HG03571 (cell line): ENCODE results near the gene DIDO1.
A peak's percentile ranks its signal among the peaks of the same experiment; 100 is the strongest.

Experiments used
- ATAC-seq: cut with Tn5 transposase; IDR thresholded peaks from one replicate; pipeline ENCODE4 v1.9.1; 2021; ENCODE audit not compliant: unreplicated experiment

DIDO1 gene

DNA sequence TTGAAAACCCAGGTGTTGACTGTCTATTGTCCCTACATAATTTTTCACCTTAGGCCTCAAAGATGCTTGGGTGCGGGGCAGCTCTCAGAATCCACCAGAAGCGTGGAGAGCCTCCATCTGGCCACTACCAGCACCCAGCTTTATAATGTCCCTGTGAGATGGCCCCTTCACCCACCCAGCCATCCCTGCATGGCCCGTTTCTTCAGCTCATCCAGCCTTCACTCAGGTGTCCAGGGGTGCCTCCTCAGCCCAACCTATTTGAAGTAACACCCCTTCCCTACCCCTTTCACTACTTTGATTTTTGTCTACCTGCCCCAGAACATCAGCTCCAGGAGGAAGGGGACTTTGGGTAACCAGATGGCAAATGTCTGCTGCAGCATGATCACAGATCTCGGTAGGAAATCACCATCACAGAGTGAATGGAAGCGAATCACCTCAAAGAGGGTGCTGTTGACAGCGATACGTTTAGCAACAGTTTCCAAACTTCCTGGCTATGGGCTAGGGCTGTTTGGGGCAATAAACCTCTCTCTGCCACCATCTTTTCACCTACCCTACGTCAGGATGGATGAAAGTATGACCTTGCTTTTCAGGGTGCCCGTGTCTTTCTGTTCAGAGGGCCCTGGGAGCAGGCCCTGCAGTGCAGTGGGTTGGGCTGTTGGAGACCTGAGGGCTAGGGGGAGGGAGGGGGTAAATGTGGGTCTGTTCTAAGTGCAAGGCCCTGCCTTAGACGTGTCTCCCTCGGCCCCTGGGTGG lies 25.0 kb upstream of the DIDO1 start:
- no peak for ATAC-seq

GRCh38 chr20:62950741-62951140 lies 24.4 kb upstream of the DIDO1 start:
- ATAC-seq = no peak

- ATAC-seq = no peak
Measured at GRCh38 chr20:62949962-62950361, 23.7 kb upstream of the DIDO1 start.

DNA sequence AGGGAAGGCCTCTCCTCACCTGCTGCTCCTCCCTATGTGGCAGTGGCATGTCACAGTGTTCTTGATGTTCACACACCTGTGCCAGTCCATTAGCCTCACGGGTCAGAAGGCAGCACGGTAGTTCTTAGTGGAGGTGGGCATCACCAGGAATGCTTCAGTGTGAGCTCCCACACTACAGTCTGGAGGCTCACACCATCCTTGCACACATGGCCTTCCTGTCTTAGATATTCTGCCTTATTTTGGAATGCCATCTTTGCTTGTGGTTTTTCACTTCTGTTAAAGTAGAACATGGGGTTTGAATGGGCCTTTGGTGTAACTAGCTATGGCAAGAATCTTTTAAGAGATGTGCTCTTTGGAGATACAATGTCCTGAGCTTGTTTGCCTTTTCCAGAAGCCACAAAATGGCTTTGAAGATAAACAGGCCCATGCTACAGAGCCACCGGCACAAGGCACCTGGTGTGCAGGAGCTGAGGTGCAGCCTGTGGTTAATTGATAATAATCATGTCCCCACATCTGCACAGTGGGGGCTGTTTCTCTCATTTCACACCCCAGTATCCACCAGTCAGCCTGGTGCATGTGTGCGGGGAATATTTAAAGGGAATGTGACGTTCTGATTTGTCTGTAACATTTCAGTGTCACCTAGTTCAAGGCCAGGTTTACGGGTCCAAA lies 23.0 kb upstream of the DIDO1 start:
- ATAC-seq = no peak

DNA sequence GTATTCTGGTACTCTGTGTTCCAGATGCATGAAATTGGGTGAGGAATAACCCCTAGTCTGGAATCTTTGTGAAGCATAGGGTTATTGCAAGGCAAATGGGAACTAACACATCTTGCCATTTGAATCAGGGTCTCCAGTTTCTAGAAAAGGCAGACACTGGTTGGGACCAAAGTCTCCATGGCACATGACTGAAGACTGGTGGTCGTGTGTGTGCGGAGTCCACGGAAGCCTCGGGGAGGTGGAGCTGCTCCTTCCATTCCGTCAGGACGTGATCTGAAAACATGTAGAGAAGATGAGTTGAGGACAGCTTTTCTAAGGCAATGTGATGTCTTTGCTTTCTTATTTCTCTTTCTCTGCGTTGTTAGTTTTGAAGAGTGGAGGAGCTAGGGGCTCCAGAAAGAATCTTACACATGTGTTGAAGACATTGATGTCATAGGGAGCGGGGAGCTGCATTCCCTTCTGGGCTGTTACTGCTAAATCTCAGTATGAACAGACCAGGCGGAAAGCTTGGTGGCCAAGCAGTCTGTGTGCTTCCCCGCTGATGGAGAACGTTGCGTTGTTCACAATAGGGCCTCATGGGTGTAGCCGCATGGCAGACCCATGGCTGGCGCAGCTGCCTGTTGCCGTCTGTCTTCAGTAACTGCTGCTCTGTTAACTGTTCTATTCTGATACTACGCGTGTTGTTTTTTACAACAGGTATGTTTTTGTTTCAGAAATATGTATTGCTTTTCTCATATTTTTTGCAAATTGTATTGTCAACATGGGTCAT lies 21.4 kb upstream of the DIDO1 start:
- no peak for ATAC-seq

DNA sequence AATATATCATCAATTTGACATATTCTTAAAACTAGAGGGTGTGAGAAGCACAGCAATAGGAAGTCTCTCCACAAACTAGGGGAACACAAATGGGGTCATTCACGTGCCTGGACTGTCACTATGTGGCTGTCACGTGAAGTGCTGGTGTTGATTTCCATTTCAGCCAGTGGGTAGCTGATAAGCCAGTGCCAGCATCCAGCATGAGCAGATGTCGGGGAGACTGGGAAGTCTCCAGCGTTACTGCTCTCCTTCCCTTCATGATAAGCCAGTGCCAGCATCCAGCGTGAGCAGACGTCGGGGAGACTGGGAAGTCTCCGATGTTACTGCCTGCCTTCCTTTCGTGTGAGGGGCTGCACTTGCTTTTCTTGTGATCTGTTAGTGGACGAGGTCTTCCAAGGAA lies 20.6 kb upstream of the DIDO1 start:
- no peak for ATAC-seq

- no peak for ATAC-seq
Measured at GRCh38 chr20:62945771-62946339, 19.6 kb upstream of the DIDO1 start.

GRCh38 chr20:62944746-62945145 lies 18.4 kb upstream of the DIDO1 start:
- no peak for ATAC-seq

- no peak for ATAC-seq
Measured at GRCh38 chr20:62944184-62944583, 17.9 kb upstream of the DIDO1 start.

- no peak for ATAC-seq
Measured at GRCh38 chr20:62943396-62943795, 17.1 kb upstream of the DIDO1 start.

DNA sequence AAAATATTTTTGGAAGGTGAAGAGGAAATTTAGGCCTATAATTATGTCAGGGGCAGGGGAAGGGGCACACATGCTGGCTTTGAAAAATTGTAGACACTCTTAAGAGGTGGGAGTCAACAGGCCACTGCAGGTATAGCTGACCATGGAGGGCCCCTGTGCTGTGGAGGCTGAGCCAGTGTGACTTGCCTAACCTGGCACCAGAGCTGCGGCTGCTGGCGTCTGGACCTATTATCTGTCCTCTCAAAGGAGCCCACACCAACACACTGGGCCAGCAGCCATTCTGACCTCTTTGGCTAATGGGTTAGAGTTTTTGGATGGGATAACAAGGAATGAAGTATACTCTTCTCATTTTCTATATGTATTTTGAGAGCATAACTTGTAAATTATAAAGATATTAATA lies 16.2 kb upstream of the DIDO1 start:
- no peak for ATAC-seq

DNA sequence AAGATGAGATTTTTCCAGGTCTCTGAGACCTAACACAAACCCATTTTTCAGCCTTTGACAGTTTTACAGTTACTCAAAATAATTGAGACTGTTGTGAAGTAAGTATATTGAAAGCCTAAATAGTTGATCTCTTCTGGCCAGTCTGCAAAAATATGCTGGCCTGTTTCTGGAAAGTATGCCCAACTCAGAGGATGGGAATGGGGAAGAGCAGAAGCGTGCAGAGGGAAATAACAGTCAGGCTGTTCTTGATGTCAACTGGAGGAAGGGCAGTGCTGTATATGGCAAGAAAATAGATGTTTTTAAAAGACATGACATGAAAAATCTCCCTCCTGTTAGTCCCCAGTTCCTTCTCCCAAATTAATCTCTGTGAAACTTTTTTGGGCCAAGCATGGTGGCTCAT lies 15.5 kb upstream of the DIDO1 start:
- no peak for ATAC-seq

GRCh38 chr20:62940875-62941274 lies 14.6 kb upstream of the DIDO1 start:
- no peak for ATAC-seq

DNA sequence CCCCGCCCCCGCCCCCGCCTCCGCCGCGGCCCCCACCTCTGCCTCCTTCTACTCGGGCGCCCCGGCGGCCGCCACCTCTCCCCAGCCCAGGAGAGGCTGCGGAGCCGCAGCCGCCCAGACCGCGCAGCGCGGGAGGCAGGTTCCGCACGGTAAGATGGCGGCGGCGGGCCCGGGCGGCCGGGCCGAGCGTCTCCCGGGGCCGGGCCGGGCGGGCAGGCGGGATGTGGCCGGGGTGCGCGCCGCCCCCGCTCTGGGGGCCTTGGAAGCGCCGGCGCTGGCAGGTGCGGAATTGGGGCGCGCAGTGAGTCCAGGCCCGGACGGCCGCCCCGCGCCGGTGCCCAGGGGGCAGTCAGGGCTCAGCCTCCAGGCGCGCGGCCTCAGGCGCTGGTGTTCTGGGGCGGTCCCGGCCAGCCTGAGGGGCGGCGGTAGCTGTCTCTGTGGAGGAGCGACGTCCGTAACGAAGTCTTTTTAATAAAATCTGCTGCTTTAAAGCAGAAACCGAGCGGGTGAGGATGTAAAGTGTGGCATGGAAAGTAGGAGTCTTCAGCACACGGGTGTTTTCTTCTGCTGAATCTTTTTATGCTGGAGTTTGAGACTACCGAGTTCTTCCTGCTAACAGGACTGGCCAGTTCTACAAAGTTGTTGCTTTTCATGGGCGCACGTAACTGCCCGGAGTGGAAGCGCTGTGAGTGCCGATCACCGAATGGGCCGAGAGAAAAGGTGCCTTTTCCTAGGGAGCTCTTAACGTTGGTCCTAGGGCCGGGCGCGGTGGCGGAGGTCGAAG lies 12.0 kb upstream of the DIDO1 start, which contains the start of gene GID8:
TSS of gene GID8 (plus strand) at position 43 of the 784 bp plus-strand sequence. CDS start 3,356 bp downstream, outside the sequence.
- ATAC-seq = peak; percentile 31

DNA sequence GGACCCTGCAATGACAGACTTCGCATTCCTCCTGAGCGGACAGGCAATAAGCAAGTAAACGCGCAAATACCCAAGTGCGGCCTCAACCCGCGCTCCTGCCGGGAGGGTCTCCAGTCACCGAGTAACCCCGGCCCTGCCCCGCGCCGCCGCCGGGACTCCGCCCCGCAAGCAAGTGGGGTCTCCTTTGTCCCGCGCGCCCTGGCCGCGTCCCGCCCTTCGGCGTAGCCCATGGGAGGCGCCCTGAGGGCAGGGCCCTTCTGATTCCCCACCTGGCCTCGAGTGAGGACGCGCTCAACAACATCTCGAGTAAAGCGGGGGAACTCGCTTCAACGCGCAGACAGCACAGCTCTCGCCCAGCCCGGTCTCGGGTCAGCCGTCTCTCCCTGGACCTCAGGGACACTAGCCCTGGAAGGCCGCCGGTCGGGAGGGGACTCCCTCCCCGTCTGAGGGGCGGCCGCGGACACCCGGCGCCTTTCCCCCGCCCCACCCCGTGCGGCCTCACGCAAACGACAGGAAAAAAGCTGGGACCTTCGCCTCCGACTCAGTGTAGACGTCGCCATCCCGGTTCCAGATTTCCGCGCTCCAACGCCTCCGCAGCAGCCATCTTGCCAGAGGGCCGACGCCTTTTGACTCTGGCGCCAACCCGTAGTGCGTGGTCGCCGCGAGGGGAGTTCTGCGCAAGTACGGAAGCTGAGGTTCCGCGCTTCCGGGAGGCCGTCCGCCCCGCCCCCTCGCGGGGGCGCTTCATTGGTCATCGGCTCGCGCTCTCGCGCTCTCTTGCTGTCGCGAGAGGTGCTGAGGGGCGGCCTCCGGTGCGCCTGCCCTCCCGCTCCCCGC lies 11.2 kb upstream of the DIDO1 start:
- peak; percentile 81 for ATAC-seq

- ATAC-seq = no peak
Measured at GRCh38 chr20:62935968-62936585, 9.8 kb upstream of the DIDO1 start.

DNA sequence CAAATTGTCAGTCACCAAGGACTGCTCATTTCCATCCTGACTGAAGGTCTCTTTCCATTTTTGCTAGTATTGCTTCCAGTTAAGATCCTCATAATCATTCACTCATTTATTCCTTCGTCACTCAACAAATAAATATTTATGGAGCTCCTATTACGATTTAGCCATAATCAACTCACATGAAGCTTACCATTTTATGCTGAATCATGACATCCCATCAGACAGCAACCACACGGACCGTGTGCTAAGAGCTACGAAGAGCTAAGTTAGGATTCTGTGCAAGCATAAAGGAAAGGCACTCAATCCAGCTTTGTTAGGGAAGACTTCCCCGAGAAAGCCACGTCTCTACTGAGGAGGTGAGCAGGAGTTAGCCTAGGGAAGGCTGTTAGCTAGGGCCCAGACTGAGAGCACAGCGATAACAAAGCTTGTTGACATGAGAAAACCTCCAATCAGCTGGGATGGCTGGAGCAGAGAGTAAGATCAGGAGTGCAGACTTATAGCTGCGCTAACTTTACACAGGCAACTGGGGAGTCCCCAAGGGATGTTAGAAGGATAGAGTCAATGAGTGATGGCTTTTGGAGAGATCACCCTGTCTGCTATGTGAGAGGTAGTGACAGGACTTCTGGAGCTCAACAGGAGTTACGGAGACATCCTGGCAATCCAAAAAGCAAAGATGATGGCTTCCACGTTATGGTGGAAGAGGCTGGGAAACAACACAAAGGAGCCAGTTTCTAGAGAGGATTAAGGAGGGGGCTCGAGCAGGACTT lies 9.1 kb upstream of the DIDO1 start:
- ATAC-seq = no peak

DNA sequence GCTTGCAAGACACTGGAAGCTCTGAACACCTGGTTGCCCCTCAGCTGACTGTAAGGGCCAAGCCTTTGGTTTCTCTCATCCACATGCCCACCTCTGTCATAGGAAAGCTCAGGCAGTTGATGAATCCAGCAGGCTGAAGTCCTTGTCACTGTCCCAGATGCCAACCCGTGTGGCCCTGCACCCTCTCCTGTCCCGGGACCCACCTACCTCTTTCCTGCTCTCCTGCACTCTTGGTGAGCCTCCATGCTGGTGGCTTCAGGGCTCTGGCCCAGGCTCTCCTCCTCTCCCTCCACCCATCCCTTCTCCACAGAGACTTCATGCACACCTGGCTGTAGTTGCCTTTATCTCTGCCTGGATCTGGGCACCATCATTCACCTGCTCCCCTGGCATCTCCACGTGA lies 7.7 kb upstream of the DIDO1 start:
- no peak for ATAC-seq

- no peak for ATAC-seq
Measured at GRCh38 chr20:62931464-62931863, 5.2 kb upstream of the DIDO1 start.
